ENCODE results near the gene OSGIN1.

GRCh38 chr16:83914091-83914710, 38.8 kb upstream of the OSGIN1 start:
- TF ChIP-seq, protein P1, sequence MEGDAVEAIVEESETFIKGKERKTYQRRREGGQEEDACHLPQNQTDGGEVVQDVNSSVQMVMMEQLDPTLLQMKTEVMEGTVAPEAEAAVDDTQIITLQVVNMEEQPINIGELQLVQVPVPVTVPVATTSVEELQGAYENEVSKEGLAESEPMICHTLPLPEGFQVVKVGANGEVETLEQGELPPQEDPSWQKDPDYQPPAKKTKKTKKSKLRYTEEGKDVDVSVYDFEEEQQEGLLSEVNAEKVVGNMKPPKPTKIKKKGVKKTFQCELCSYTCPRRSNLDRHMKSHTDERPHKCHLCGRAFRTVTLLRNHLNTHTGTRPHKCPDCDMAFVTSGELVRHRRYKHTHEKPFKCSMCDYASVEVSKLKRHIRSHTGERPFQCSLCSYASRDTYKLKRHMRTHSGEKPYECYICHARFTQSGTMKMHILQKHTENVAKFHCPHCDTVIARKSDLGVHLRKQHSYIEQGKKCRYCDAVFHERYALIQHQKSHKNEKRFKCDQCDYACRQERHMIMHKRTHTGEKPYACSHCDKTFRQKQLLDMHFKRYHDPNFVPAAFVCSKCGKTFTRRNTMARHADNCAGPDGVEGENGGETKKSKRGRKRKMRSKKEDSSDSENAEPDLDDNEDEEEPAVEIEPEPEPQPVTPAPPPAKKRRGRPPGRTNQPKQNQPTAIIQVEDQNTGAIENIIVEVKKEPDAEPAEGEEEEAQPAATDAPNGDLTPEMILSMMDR (conservative IDR thresholded peaks at IDR 0.05 in 1 of 2, IDR thresholded peaks at IDR 0.05 in 1 of 2; ENCODE audit: extremely low read depth in 1 of 2, insufficient read depth in 1 of 2, low read depth in 1 of 2, low read length in 2 of 2), result no peak
- TF ChIP-seq EZH2 (IDR thresholded peaks at IDR 0.05; ENCODE audit: borderline replicate concordance, low read length), result no peak
